GM19372 (cell line): Measurements from ENCODE around the gene ALG6.

Experiments
- ATAC-seq: cut with Tn5 transposase; IDR thresholded peaks from one replicate; pipeline ENCODE4 v1.9.1; 2021; ENCODE audit warnings: mild to moderate bottlenecking, low read depth, moderate library complexity; ENCODE audit not compliant: unreplicated experiment

ALG6 gene

GRCh38 chr1:63487336-63488065, 120.1 kb downstream of the ALG6 start:
- no peak for ATAC-seq
